ENCODE measurements around the gene LOXL4.

Gene LOXL4

GRCh38 chr10:98267894-98268693 lies at the start of gene LOXL4:
Gene LOXL4 (minus strand): TSS chr10:98268194. CDS start chr10:98263019, 5,175 bp downstream.
- DNase-seq, result no peak

- DNase-seq, result no peak
Observed at GRCh38 chr10:98316661-98317060, 48.7 kb upstream of the LOXL4 start.

- no peak for DNase-seq
Observed at GRCh38 chr10:98316170-98316569, 48.2 kb upstream of the LOXL4 start.

- no peak for DNase-seq
Observed at GRCh38 chr10:98314532-98315284, 46.7 kb upstream of the LOXL4 start.

- no peak for DNase-seq
Observed at GRCh38 chr10:98313598-98313997, 45.6 kb upstream of the LOXL4 start.

- no peak for DNase-seq
Observed at GRCh38 chr10:98312822-98313221, 44.8 kb upstream of the LOXL4 start.

GRCh38 chr10:98312349-98312748 lies 44.4 kb upstream of the LOXL4 start:
- DNase-seq, result no peak

- no peak for DNase-seq
Observed at GRCh38 chr10:98310701-98311100, 42.7 kb upstream of the LOXL4 start.

GRCh38 chr10:98309366-98310355 lies 41.7 kb upstream of the LOXL4 start:
- DNase-seq, result no peak

GRCh38 chr10:98308669-98309365 lies 40.8 kb upstream of the LOXL4 start:
- DNase-seq, result no peak

- DNase-seq, result no peak
Observed at GRCh38 chr10:98307916-98308541, 40.0 kb upstream of the LOXL4 start.

GRCh38 chr10:98306501-98306900 lies 38.5 kb upstream of the LOXL4 start:
- no peak for DNase-seq

- no peak for DNase-seq
Observed at GRCh38 chr10:98303569-98303968, 35.6 kb upstream of the LOXL4 start.

GRCh38 chr10:98302741-98303365 lies 34.9 kb upstream of the LOXL4 start:
- no peak for DNase-seq

GRCh38 chr10:98301664-98302319 lies 33.8 kb upstream of the LOXL4 start:
- no peak for DNase-seq

GRCh38 chr10:98300526-98301229 lies 32.7 kb upstream of the LOXL4 start:
- DNase-seq, result no peak

- DNase-seq, result no peak
Observed at GRCh38 chr10:98299341-98299740, 31.3 kb upstream of the LOXL4 start.

- DNase-seq, result no peak
Observed at GRCh38 chr10:98296524-98296923, 28.5 kb upstream of the LOXL4 start.

- no peak for DNase-seq
Observed at GRCh38 chr10:98295907-98296306, 27.9 kb upstream of the LOXL4 start.

GRCh38 chr10:98295401-98295811 lies 27.4 kb upstream of the LOXL4 start:
- DNase-seq, result no peak

Measured in activated effector memory CD4-positive, alpha-beta T cell treated with Interleukin-2 at 50 U/mL for 16 hours (primary cell).